Measurements from ENCODE around the gene GALNTL6. TPM values are rescaled to one million over a fixed set of nuclear protein-coding genes. Genes with fewer than 3 reads are reported as not detected.

The GALNTL6 gene
- polyA plus RNA-seq, 1 donor from 2014 or later, result 14.9 TPM

DNA sequence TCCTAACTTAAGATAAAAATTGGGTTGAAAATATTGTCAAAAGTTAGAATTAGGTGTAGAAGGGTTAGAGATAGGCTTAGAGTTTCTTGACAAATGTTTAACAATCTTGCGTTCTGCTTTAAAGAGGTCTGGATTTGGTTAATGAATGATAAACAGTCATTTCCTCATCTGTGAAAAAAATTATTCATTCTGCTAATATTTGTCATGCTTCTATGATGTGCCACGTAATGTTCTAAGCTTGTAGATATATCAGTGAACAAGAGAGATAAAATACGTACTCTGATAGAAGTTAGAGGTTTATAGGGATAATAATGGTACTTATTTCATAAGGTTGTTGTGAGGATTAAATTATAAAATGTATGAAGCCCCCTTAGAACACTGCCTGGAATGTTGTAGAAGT lies 912.4 kb downstream of the GALNTL6 start:
- Histone ChIP-seq H3K4me2 (ENCODE audit: low read length) (no peak overlapping the region), H3K9me3 (ENCODE audit: low read length) (no peaks in the 10 kb centered on the region), H4K20me1 (ENCODE audit: insufficient read depth) (no peaks in the 10 kb centered on the region), H2AFZ (ENCODE audit: low read depth, low read length) (no peak overlapping the region), H3K27me3 (ENCODE audit: insufficient read depth, low read depth, low read length) (no peaks in the 10 kb centered on the region), H3F3A (ENCODE audit: insufficient read depth, low read length, poor library complexity, severe bottlenecking) (no peaks in the 10 kb centered on the region), H3K79me2 (replicated peaks; ENCODE audit: insufficient read depth, low read length) (no peaks in the 10 kb centered on the region), H3K4me3 (ENCODE audit: low read length) (no peak overlapping the region), H3K36me3 (ENCODE audit: insufficient read depth, low read length) (no peaks in the 10 kb centered on the region), H3K9me2 (ENCODE audit: insufficient read depth, low read length) (no peaks in the 10 kb centered on the region), H3K27ac (ENCODE audit: low read length) (no peak overlapping the region), H3K9ac (ENCODE audit: low read length) (no peak overlapping the region)
- TF ChIP-seq MXI1 (conservative IDR thresholded peaks at IDR 0.05; ENCODE audit: poor library complexity, severe bottlenecking) (no peak), TAF1 (IDR thresholded peaks at IDR 0.05; ENCODE audit: low read depth) (no peak), POLR2AphosphoS5 (IDR thresholded peaks at IDR 0.05) (no peak), SMC3 (conservative IDR thresholded peaks at IDR 0.05; ENCODE audit: poor library complexity) (no peak), EZH2 (IDR thresholded peaks at IDR 0.05; ENCODE audit: borderline replicate concordance, insufficient read depth, low read length, poor library complexity, severe bottlenecking) (no peak), RAD21 (conservative IDR thresholded peaks at IDR 0.05) (no peak), REST (IDR thresholded peaks at IDR 0.05; ENCODE audit: borderline replicate concordance) (no peak), EP300 (conservative IDR thresholded peaks at IDR 0.05; ENCODE audit: poor library complexity, severe bottlenecking) (no peak)
- TF ChIP-seq, protein P1, sequence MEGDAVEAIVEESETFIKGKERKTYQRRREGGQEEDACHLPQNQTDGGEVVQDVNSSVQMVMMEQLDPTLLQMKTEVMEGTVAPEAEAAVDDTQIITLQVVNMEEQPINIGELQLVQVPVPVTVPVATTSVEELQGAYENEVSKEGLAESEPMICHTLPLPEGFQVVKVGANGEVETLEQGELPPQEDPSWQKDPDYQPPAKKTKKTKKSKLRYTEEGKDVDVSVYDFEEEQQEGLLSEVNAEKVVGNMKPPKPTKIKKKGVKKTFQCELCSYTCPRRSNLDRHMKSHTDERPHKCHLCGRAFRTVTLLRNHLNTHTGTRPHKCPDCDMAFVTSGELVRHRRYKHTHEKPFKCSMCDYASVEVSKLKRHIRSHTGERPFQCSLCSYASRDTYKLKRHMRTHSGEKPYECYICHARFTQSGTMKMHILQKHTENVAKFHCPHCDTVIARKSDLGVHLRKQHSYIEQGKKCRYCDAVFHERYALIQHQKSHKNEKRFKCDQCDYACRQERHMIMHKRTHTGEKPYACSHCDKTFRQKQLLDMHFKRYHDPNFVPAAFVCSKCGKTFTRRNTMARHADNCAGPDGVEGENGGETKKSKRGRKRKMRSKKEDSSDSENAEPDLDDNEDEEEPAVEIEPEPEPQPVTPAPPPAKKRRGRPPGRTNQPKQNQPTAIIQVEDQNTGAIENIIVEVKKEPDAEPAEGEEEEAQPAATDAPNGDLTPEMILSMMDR (IDR thresholded peaks at IDR 0.05; ENCODE audit: poor library complexity, severe bottlenecking), result no peak

DNA sequence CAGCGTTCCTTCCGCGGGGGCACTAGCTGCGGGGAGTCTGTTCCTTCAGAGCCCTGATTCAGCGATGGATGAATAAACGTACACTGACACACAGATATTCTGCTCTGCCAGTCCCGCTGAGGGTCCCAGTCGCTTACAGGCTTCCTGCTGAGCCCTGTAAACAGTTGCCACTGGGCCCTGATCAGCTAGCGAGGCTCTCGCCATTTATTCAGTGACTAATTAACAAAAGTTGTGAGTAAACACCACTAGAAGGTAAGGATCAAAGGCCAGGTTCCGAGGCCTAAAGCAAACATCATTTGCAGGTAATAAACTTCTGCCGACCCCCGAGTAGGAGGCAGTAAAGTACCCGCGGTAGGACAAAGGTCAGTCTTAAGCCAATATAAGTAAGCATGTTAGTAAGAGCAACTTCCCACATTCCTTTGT lies 912.8 kb downstream of the GALNTL6 start:
- Histone ChIP-seq H2AFZ (ENCODE audit: low read depth, low read length) (no peak overlapping the region), H3K27ac (ENCODE audit: low read length) (no peak overlapping the region), H3K9me2 (ENCODE audit: insufficient read depth, low read length) (no peaks in the 10 kb centered on the region), H3F3A (ENCODE audit: insufficient read depth, low read length, poor library complexity, severe bottlenecking) (no peaks in the 10 kb centered on the region), H3K27me3 (ENCODE audit: insufficient read depth, low read depth, low read length) (no peaks in the 10 kb centered on the region), H3K4me2 (ENCODE audit: low read length) (no peak overlapping the region), H4K20me1 (ENCODE audit: insufficient read depth) (no peaks in the 10 kb centered on the region), H3K36me3 (ENCODE audit: insufficient read depth, low read length) (no peaks in the 10 kb centered on the region), H3K4me3 (ENCODE audit: low read length) (no peak overlapping the region), H3K9me3 (ENCODE audit: low read length) (no peaks in the 10 kb centered on the region), H3K79me2 (replicated peaks; ENCODE audit: insufficient read depth, low read length) (no peaks in the 10 kb centered on the region), H3K9ac (ENCODE audit: low read length) (no peak overlapping the region)
- no peak for TF ChIP-seq REST (IDR thresholded peaks at IDR 0.05; ENCODE audit: borderline replicate concordance)
- no peak for TF ChIP-seq TAF1 (IDR thresholded peaks at IDR 0.05; ENCODE audit: low read depth)
- no peak for TF ChIP-seq RAD21 (conservative IDR thresholded peaks at IDR 0.05)
- no peak for TF ChIP-seq SMC3 (conservative IDR thresholded peaks at IDR 0.05; ENCODE audit: poor library complexity)
- no peak for TF ChIP-seq MXI1 (conservative IDR thresholded peaks at IDR 0.05; ENCODE audit: poor library complexity, severe bottlenecking)
- no peak for TF ChIP-seq POLR2AphosphoS5 (IDR thresholded peaks at IDR 0.05)
- TF ChIP-seq, protein P1 (IDR thresholded peaks at IDR 0.05; ENCODE audit: poor library complexity, severe bottlenecking), result no peak
- no peak for TF ChIP-seq EP300 (conservative IDR thresholded peaks at IDR 0.05; ENCODE audit: poor library complexity, severe bottlenecking)
- no peak for TF ChIP-seq EZH2 (IDR thresholded peaks at IDR 0.05; ENCODE audit: borderline replicate concordance, insufficient read depth, low read length, poor library complexity, severe bottlenecking)
